SK-N-MC (cell line): ENCODE results near the gene NAT9.

ENCODE experiments used
- EZH2 ChIP-seq: fragments of 200-600 bp; sonication (generic); IDR thresholded peaks from one replicate; pipeline ENCODE4 v1.6.1; 2017; ENCODE audit warnings: antibody characterized with exemption
- POLR2AphosphoS5 ChIP-seq: IDR thresholded peaks from 2 replicates; pipeline ENCODE4 v1.6.1; 2012; ENCODE audit warnings: mild to moderate bottlenecking, low read depth, low read length, borderline replicate concordance

DNA sequence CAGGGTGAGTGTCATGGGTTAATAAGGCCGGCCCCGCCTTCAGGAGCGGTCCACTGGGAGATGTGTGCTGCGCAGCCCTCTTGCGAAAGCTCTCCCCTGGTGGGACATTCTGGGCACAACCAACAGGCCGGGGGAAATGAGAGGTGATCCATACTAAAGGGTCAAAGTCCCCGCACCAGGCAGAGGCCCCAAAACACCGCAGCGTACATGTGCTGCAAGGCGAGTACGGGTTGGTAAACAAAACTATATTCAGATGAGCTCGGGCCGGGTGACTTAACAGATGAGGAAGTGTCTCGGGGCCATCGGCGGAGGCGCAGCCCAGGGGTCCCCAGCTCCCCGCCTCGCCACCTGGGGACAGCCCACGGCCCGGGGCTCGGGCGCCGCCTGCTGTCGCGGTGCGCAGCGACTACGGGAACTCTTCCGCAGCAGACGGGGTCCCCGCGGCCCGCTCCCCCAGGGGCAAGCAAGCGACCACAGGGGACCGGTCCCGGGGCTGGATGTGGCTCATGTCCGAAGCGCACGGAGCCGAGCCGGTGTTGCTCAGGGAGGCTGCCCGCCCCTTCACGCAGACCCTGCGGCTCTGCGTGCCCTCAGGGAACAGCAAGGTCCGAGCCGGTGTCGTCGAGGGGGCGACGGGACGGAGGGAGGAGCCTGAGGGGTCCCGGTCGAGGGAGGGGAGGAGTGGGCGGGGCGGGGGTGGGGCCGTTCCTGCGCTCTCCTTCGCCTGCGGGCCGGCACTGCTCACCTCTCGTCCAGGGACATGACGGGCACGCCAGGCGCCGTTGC is 39.4 kb downstream of the NAT9 start, which contains the start of gene RAB37:
- TF ChIP-seq EZH2 = no peak
- TF ChIP-seq POLR2AphosphoS5 = no peak
